HUDEP-2 (cell line): ENCODE results near the gene GBX2.

ENCODE experiments used
- DNase-seq, 76 experiments: peaks; one replicate each; lab custom pipeline; 2025; ENCODE audit not compliant: unreplicated experiment in 76 of 76; lab: John Stamatoyannopoulos, UW

Gene GBX2

DNA sequence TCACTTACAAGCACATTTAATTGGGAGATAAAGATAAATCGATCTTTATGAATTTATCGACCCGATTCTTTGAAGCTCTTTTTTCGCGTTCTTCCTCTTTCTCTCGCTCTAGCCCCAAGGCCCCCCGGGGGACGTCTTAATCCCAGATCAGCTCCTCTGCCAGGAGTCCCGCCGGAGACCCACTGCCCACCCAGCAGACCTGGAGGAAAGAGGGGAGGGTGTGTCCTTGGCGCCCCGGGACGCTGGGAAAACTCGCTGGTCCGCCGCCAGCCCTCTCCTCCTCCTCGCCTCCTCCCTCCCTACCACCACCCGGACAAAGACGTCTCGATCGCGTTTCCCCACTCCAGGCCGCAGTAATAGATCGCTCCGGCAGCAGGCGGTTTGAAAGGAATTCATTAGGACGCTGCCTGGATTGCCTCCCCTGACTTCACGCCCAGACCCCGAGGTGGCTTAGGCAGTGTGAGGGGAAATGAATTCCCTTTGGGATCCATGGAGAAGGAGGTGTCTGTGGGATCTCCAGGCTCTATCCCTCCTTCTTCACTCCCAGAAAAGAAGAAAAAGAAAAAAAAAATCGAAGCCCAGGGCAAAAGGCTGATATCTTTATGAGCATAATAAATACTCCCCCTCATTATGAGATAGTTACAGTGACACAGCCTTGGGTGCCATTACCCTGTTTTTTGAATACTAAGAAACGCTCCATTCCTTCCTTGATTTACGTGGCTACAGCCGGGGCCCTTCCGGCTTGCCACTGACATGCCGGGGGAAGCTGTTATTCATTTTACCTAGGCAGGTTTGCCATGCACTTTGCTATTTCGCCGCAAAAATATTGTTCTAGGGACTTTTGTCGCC lies 1.8 kb upstream of the GBX2 start:
- no peak for DNase-seq

DNA sequence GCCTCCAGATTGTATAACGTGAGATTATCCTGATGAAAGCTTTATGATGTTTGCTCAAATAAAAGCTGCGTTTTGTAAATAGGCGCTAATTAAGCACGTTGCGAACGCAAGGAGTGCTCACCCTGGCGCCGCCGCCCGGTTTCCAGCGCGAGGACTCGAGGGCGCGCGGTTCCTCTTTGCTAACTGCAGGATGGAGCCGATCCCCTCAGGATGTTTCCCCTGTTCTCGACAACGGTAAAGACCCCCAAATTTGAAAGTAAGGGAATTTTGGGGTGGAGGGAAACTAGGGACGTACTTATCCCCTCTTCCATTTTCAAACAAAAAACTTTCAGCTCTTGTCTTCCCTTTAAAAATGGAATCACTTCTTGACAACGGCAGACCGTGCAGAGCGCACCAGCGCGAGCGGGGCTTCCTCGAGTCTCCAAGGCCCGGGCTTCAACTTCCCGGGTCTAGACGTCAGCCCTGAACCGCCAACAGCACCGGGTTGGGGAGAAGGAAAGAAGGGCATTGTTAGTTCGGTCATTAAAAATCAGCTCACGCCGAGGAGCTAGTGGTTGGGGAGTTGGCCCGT lies 1.1 kb upstream of the GBX2 start:
- peak in 1 of 76 experiments; percentile 12 for DNase-seq

DNA sequence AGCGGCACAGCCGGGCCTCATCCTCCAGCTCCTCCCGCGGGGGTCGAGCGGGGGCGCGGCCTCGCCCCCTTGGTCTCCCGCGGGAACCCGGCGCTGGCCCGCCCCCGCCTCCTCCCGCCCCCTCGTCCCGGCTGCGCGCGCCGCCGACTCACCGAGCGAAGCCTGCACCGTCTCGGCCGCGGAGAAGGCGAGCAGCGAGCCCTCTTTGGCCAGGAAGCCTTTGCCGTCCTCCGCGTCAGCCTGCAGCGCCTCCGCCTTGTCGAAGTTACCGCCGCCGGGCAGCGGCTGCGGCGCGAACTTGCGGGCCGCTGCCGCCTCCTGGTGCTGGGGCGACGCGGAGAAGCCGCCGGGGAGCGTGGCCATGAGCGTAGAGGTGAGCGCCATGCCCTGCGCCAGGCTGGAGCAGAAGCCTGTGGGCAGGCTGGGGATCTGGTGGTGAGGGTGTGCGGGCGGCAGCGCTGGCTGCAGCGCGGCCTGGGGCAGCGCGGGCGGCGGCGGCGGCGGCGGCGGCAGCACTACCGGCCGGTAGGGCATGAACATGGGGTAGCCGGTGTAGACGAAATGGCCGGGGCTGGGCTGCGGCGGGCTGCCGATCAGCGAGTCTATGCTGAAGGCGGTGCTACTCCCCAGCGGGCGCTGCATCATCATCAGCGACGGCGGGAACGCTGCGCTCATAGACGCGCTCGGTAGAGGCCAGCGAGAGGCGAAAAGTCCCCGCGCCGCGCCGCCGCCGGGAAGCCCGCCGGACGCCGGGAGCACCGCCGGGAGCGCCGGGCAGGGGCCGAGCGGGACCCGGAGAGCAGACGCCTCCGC lies 683 bp downstream of the GBX2 start:
- peak in 16 of 76 experiments; percentile 9 to 40 (median 22) for DNase-seq

DNA sequence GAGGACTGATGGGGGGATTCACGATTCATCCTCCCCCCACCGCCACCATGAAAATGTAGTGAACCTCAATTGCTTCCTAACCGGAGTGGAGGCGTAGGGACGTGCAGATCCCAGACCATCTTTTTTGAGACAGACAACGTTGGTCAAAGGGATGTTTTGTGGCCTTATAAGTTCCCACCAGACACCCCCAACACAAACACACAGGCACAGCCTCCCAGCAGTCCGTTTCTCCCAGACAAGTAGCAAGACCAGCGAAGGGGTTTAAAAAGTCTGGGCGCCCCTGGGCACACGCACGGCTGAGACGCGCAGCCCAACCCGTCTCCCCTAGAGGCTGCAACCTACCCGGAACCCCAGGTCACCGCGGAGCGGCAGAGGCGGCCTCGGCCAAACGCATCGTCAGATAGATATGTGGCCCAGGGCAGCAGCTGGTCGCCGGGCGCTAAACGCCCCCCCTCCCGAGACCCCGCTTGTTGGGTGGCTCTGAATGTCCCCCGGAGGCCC lies 1.3 kb downstream of the GBX2 start:
- DNase-seq = peak in 1 of 76 experiments; percentile 19

DNA sequence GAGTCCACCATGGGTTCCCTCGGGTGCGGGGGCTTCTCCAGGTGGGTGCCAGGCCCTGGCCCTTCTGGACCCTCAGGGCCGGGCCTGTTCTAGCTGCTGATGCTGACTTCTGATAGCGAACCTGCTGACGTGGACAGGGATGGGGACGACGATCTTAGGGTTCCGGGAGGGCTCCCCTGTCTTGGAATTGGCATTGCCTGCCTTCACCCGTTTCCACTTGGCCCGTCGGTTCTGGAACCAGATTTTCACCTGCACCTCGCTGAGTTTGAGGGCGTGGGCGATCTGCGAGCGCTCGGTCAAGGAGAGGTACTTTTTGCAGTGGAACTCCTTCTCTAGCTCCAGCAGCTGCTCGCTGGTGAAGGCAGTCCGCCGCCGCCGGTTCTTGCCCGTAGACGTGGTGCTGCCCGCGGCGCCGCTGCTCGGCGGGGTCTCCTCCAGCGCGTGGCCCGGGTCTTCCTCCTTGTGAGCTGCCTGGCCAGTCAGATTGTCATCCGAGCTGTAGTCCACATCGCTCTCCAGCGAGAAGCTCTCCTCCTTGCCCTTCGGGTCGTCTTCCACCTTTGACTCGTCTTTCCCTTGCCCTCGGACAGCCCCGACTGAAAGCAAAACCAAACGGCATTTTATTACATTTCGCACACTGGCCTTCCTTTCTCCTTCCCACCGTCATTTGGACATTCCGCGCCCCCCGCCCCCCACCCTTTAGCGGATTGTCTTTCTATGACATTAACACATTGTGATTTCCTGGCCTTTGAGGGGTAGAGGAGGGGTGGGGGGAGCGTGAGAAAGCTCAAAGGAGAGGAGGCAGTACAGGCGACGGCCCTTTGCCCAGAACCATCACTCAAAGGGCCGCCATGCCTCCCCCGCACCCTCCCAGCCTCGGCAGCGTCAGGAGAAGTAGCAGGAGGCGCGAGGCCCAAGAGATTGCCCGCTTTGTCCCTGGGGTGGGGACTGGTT lies 2.1 kb downstream of the GBX2 start:
- DNase-seq = no peak

DNA sequence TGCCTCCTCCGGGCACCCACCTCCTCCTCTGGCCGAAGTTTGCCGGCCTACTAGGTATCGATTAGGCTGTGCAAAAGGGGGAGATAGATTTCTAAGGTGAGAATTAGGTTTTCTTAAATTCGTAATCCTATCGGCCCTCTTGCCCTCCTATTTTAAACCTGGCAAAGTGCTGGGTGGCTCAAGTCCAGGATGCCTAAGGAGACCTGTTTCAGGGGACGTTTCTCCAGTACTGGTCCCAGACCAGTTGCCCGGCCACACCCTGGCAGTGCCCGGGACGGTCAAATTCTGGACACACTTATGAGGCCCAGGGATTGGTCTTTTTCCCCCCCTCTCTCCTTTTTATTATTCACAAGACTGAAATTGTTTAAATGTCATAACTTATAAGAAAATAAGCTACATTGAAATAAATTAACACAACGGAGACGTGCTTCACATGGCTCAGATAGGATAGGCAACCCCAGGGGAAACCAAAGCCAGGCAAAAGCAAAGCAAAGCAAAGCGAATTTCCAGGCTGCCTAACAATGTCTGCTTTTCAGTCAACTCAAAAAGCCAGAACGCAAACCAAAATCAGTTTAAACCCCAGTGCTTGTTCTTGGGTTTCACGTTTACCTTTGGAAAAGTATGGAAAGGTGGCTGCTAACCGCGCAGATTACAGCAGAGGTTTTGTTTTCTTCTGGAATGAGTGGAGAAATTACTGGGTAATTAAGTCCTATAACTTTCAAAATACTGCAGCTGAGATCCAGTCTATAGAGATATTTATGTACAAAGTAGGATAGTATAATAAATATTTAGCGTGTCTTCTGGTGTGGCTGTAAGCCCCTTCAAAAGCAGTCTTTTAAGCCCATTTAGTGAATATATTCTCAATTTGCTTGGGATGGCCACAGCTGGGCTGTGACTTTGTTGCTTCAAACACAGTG lies 3.0 kb downstream of the GBX2 start:
- no peak for DNase-seq

DNA sequence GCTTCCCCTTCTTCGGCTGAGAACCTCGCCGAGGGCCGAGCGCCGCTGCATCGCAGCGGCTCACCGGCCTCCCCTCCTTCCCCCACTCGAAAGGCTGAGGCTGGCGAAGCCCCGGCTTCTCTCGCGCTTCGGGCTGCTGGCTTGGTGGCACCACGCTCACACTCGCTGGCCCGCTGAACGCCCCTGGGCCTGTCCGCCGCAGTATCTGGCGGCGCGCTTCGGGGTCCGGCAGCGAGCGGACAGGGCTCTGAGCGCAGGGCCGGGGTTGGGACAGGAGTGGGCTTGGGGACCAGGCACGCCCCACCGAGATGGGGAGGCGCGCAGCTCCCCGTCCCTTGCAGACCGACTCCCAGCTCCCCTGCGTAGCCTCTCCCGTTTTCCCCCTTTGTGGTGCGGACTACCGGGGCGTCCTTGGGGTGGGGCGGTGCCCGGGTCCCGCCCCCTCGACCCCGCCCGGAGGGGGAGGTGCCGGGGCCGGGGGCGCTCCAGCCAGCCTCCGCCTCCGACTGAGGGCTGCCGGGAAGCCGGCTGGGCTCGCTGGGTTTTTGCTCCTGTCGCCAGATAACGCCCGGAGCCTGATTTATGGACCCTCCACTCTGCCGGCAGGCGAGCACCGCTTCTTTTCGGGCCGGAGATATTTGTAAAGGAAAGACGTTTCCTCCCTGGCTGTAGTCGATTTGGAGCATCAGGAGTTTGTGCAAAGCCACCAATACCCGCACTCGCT lies 3.8 kb downstream of the GBX2 start:
- no peak for DNase-seq

DNA sequence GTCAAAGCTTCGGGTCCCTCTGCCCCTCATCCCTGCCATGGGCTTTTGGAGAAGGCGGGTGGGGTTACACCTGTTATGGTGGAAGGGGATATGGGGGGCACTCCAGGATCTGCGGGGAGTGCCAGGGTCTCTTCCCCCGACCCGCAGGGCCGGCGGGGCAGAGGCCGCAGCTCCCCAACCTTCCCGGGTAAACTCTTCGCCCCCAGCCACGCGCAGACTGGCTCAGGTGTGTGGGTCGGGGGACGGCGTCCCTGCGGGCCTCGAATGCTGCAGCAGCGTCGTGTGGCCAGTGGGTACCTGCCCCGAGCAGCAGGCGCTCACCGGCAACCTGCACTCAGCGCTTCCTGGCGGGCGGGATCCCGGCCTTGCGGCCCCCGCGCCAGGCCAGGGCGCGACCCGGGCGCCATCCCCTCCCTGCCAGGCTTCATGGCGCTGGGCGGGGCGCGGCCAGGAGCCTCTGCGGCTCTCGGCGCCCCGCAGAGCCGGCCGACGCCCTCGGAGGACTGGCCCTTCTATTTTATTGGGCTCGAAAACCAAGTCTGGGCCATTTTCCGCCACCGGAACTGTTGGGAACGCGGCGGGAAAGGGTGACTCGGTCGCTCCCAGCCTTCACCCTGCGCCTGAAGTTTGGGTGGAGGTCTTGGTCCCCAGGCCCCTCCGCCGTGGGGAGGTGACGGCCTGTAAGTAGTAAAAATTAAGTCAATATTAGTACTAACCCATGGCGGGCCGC lies 4.5 kb downstream of the GBX2 start:
- no peak for DNase-seq

DNA sequence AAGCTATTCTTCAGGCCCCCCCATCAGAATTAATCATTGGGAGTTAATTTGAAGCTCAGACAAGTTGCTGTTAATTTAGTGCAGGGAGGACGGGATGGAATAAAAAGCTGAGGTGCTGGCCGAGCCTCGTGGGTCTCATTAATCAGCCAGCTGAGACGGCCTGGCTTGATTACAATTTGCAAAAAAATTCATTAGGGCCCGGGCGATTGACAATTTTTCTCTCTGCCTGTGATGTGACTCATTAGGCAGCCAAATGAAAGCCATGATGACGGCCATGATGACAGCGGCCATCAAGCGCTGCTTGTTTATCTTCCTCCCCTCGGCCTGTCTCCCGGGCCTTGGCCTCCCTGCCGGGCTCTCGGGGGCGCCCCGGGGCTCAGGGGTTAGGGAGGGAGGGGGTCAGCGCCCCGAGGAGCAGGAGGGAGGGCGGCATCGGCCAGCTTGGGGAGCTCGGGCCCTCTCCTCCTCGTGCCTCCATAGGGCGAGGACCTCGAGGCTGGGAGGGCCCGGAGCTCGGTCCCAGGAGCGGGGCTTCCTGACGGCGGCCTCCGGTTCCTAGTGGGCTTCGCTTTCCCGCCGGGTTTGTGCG lies 5.2 kb downstream of the GBX2 start:
- DNase-seq = no peak

DNA sequence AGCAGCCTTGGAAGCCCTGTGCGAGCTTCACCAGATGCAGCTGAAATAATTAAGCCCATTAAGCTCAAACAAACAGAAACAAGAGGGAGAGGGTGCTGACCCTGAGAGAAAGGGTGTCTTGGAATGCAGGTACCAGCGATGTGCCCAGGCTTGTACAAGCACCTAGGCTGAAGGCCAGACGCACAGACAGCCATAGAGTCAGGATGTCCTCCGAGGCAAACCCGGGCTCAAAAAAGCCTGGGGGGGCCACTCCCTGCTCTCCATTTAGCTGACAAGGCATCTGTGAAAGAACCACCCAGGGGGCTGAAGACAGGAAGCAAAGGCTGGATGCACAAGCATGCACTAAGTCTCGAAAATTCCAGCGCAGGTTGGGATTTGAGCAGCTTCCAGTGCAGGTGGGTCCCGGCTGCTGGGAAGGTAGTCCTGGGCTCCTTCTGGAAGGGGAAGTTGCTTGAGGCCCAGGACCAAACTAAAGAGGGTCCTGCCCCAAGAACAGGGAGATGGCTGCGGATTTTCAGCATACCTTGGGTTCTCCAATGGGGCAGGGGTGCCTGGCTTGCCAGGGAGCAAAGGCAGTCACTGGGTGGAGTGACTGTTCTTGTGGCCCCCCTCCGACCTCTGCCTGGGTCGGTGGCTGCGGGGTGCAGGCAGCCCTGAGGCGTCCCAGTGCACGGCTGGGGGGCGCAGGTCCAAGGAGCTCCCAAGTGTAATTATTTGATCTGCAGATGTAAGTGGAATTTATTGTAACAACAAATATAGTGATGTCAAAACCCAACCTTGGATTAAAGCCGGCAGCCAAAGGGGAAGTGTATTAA lies 5.9 kb downstream of the GBX2 start:
- no peak for DNase-seq

DNA sequence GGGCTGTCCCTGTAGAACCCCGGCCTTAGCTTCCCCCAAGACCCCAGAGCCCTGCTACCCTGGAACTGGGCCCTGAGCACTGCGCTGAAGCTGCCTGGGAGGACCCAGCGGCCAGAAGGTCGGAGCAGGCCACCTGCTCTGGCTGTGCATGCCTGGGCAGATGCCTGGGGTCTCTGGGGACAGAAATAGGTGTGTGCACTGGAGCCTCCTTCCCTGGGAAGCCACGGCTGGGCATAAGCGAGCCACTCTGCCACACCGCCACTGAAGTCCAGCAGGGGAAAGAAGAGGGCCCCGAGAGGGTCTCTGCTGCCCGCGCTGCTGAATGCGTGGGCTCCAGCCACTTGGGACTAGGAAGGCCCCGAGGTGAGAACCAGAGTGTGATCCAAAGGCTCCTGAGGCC lies 6.7 kb downstream of the GBX2 start:
- DNase-seq = no peak

DNA sequence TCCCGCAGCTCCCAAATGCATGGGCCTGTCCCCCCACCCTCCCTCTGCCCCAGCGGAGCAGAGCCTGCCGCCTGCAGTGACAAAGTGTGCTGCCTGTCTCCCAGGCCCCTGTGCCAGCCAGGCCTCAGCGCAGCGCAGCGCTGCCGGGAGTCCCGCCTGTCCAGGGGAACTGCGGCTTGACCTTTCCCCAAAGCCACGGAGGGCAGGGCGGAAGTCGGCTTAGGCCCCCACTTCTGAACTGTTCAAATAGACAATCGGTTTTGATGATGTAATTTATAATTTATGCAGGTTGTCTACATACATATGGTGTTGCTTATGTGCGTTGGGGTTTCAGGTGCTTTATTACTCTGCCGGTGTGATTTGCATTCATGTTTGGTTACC lies 7.1 kb downstream of the GBX2 start:
- no peak for DNase-seq

DNA sequence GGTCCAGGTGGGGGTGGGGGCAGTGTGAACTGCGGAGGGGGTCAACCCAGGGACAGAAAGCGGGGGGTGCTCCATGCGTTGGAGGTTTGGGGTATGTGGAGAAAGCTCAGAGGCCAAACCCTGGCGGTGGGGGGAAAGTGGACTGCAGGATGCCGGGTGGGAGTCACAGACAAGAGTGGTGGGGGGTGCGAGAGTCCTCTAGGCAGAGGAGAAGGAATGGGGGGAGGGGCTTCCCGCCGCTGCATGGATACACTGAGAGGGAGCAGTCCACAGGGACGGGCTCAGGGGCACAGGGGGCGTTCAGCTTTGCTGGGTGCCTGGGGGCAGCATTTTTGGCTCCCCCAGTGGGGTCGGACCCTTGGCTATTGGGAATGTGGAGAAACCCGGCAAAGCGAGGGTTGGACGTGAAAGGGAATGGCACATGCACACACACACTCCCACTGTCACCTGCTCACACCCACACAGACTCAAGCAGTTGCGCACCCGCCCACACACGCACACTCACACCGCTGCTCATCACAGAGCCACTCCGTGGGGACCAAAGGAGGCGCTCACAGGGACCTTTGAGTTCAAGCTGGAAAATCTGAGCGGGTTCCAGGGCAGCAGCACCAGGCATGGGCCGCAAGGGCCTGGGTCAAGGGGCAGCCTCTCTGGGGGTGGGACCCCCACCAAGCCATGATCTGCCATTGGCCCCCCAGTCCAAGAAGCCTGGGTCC lies 7.7 kb downstream of the GBX2 start:
- DNase-seq = no peak

DNA sequence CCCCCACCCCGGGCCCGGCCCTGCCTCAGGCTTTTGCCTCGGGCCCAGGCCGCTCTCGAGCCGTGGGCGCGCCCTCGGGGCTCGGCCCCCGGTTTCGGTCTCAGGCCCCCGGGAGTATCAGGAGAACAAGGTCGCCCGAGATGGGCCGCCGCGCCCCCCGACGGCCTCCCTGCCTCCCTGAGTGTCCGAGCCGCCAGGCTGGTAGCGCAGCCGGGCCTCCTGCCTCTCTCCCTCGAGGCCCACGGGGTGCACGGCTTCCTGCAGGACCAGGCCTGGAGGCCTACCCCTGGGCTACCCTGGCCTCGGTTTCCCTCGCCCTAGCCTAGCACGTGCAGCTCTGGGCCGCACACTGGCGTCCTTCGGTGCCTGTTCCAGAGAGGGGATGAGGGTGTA lies 8.4 kb downstream of the GBX2 start:
- DNase-seq = no peak

DNA sequence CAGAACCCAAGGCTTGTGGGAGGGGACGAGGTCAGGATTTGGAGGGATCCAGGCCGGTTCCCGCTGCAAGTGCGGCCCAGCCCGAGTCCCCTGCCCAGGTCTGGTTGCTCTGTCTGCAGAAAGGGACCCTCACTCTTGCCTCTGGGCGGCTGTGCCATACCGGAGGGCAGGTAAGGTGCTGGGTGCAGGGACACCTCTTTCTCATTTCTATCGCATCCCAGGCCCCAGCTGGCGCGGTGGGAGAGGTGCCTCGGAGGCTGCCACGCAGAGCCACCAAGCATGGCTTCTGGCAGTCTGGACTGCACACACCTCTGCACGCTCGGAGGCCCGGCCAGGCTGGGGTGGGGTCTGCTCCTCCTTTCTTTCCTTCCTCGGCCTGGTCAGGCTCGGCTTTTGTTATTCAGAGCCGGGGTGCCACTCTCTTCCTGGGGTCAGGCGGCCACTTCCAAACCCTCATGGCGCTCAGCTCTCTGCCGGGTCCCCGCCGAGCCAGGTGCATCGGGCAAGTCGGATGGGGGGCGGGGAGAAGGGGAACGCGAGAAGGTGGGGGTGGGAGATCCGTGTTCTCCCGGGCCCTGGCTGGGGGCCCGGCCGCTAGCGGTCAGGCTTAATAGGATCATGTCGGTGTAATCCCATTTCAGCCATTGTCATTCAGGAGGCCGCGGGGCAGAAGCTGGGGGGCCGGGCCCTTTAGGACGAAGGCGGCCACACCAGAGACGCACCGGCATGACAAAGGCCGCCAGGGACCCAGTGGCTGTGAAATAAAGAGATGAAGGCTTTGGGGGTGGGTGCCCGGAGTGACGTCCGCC lies 9.0 kb downstream of the GBX2 start:
- DNase-seq = no peak
